ENCODE results near the gene CPM.
A peak's percentile ranks its signal among the peaks of the same experiment; 100 is the strongest.

CPM gene

DNA sequence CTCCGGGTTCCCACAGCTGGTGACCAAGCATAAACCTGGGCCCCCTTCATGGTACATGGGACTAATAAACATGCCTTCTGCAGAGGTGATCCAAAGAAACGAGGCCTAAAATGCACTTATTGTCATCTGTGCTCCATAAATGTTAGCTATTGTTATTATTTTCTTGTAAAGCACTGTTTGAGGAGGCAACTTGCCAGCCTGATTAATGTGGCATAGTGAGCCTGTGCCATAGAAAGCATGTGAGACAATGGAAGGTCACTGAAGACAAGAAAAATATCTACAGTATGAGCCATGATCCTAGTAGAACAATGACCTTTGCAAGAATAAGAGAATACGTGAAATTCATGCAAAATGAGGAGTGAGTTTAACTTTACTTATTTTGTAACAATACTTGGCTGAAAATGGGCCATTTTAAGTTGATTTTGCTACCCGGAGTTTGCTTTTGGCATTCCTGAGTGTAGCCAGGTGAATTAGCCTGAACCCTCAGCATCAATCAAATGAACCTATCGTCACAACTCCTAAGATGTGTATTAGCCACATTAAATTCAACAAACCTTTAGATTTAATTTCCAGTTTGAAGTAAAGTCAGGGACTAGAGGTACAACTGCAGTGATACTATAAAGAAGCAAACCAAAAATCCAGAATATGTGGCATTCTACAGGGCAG is 52.2 kb downstream of the CPM start:
- TF ChIP-seq ZFX (IDR thresholded peaks at IDR 0.05), result no peak
- TF ChIP-seq, protein P1, sequence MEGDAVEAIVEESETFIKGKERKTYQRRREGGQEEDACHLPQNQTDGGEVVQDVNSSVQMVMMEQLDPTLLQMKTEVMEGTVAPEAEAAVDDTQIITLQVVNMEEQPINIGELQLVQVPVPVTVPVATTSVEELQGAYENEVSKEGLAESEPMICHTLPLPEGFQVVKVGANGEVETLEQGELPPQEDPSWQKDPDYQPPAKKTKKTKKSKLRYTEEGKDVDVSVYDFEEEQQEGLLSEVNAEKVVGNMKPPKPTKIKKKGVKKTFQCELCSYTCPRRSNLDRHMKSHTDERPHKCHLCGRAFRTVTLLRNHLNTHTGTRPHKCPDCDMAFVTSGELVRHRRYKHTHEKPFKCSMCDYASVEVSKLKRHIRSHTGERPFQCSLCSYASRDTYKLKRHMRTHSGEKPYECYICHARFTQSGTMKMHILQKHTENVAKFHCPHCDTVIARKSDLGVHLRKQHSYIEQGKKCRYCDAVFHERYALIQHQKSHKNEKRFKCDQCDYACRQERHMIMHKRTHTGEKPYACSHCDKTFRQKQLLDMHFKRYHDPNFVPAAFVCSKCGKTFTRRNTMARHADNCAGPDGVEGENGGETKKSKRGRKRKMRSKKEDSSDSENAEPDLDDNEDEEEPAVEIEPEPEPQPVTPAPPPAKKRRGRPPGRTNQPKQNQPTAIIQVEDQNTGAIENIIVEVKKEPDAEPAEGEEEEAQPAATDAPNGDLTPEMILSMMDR (conservative IDR thresholded peaks at IDR 0.05), result no peak
- H3K27ac ChIP-seq, result no peak overlapping the region

DNA sequence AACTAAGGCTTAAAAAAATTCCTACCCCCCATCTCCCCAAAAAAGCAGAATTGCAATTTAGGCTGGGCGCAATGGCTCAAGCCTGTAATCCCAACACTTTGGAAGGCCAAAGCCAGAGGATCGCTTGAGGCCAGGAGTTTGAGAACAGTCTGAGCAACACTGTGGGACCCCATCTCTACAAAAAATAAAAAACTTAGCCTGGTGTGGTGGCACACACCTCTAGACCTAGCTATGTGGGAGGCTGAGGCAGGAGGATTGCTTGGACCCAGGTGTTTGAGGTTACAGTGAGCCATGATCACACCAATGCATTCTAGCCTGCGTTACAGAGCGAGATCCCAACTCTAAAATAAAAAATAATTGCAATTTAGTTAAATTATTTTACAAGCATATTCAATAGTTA is 54.1 kb downstream of the CPM start:
- H3K27ac ChIP-seq, result no peak overlapping the region
- no peak for TF ChIP-seq ZFX (IDR thresholded peaks at IDR 0.05)
- TF ChIP-seq, protein P1 (conservative IDR thresholded peaks at IDR 0.05), result no peak

DNA sequence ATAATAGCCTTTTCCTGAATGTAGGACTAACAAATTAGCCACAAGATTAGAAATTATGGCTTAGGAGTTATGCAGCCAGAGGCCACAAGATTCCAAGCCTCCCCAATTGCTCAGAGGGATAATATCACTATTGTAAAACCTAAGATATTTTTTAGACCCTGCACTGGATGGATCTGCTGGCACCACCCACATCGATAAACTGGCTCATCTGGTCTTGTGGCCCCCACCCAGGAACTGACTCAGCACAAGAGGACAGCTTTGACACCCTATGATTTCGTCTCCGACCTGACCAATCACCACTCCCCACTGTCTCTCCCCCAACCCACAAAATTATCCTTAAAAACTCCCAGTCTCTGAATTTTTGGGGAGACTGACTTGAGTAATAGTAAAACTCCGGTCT is 54.7 kb downstream of the CPM start:
- no peak overlapping the region for H3K27ac ChIP-seq
- no peak for TF ChIP-seq ZFX (IDR thresholded peaks at IDR 0.05)
- TF ChIP-seq, protein P1 (conservative IDR thresholded peaks at IDR 0.05), result no peak

DNA sequence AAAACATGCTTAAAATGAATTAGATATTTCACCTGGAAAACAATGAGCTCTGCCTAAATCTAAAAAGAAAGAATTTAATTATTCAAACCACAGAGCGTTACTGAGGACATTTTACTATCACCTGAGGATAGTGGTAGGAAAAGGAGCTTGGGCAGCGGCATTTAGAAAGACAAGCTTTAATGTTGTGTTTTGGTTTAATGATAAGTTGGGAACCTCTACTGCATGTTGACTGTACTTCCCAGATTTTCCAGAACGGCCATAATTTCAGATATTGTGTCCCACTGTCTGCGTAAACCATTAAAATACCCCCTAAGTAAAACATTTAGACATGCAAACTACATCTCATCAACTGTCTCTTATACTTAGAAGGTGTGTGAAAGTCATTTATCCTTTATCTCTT is 55.4 kb downstream of the CPM start:
- H3K27ac ChIP-seq, result no peak overlapping the region
- TF ChIP-seq, protein P1 (conservative IDR thresholded peaks at IDR 0.05), result no peak
- no peak for TF ChIP-seq ZFX (IDR thresholded peaks at IDR 0.05)

DNA sequence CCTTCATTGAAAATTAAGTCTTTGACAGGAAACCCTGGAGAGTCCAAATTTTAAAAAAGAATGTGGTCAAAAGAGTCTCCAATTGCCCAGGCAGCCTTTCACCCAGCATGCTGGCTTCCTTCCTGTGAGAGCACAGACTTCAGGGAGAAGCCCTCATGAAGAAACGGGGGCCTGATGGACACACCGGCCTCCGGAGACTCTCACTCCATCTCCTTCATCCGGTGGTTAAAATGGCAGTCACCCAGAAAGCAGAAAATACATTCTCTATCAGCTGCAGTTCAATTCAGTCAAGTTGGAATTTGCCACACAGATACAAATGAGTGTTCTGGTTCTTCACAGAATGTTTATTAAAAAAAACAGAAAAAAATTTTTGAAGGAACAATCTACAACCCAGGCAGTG is 56.5 kb downstream of the CPM start:
- no peak for TF ChIP-seq ZFX (IDR thresholded peaks at IDR 0.05)
- TF ChIP-seq, protein P1 (conservative IDR thresholded peaks at IDR 0.05), result no peak
- no peak overlapping the region for H3K27ac ChIP-seq

DNA sequence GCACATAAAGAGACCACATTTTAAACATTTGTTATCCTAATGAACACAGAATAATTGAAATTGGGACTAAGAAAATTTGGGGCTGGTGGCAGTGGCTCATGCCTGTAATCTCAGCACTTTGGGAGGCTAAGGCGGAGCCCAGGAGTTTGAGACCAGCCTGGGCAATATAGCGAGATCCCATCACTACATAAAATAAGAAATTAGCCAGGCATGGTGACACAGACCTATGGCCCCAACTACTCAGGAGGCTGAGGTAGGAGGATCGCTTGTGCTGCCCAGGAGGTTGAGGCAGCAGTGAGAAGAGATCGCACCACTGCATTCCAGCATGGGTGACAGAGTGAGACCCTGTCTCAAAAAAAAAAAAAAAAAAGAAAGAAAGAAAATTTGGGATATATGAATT is 59.7 kb downstream of the CPM start:
- H3K27ac ChIP-seq, result no peak overlapping the region
- TF ChIP-seq, protein P1 (conservative IDR thresholded peaks at IDR 0.05), result no peak
- no peak for TF ChIP-seq ZFX (IDR thresholded peaks at IDR 0.05)

DNA sequence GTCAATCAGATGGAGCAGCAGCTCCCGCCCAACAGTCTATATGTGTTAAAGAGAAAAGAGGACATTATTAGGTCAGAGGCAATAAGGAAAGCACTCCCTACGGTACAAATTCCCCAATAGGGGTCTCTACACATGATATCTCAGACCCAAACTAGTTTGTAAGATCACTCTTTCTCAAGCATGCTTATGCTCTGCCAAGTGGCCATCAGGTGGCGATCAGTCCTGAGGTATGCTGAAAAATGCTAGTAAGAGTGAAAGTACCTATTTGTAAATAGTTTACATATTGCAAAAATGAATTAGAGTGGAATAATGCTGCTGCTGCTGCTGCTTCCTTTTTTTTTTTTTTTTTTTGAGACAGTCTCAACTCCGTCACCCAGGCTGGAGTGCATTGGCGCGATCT is 61.0 kb downstream of the CPM start:
- no peak overlapping the region for H3K27ac ChIP-seq
- TF ChIP-seq ZFX (IDR thresholded peaks at IDR 0.05), result no peak
- TF ChIP-seq, protein P1 (conservative IDR thresholded peaks at IDR 0.05), result peak; percentile 38
